Stimulated activated CD8-positive, alpha-beta memory T cell treated with anti-CD3 and anti-CD28 coated beads, Interleukin-15, amount 100 ng/mL, for 1 hour (primary cell): ENCODE measurements around the gene NOTCH4.
"Not testable (repeated sequence)": the region's sequence is repeated elsewhere in the genome, so short reads cannot be mapped to it uniquely, and the experiment has no call there.

Experiments
- DNase-seq: peaks from one replicate; pipeline ENCODE4 v3.0.0-alpha.2; 2020; ENCODE audit warnings: low read depth

NOTCH4 gene

GRCh38 chr6:32218167-32218566, 5.7 kb downstream of the NOTCH4 start:
- no peak for DNase-seq

GRCh38 chr6:32216998-32217397, 6.9 kb downstream of the NOTCH4 start:
- DNase-seq: no peak

- DNase-seq: no peak
Observed at GRCh38 chr6:32216285-32216684, 7.6 kb downstream of the NOTCH4 start.

- no peak for DNase-seq
Observed at GRCh38 chr6:32215617-32216016, 8.2 kb downstream of the NOTCH4 start.

GRCh38 chr6:32214126-32214525, 9.7 kb downstream of the NOTCH4 start:
- DNase-seq: no peak

- no peak for DNase-seq
Observed at GRCh38 chr6:32213649-32214048, 10.2 kb downstream of the NOTCH4 start.

GRCh38 chr6:32212076-32212760, 11.6 kb downstream of the NOTCH4 start:
- no peak for DNase-seq

GRCh38 chr6:32211432-32211831, 12.4 kb downstream of the NOTCH4 start:
- DNase-seq: not testable (repeated sequence)

GRCh38 chr6:32210191-32210601, 13.7 kb downstream of the NOTCH4 start:
- DNase-seq: no peak

GRCh38 chr6:32208996-32209395, 14.9 kb downstream of the NOTCH4 start:
- DNase-seq: no peak

GRCh38 chr6:32204268-32204715, 19.6 kb downstream of the NOTCH4 start:
- DNase-seq: no peak

- no peak for DNase-seq
Observed at GRCh38 chr6:32203426-32204267, 20.2 kb downstream of the NOTCH4 start.

- no peak for DNase-seq
Observed at GRCh38 chr6:32202186-32202585, 21.7 kb downstream of the NOTCH4 start.

- DNase-seq: no peak
Observed at GRCh38 chr6:32200711-32201475, 23.0 kb downstream of the NOTCH4 start.

GRCh38 chr6:32198866-32199265, 25.0 kb downstream of the NOTCH4 start:
- DNase-seq: no peak

GRCh38 chr6:32198345-32198696, 25.5 kb downstream of the NOTCH4 start:
- no peak for DNase-seq

GRCh38 chr6:32196682-32197616, 26.9 kb downstream of the NOTCH4 start:
- DNase-seq: no peak

GRCh38 chr6:32195902-32196681, 27.8 kb downstream of the NOTCH4 start:
- peak; percentile 27 for DNase-seq

- peak; percentile 99 for DNase-seq
Observed at GRCh38 chr6:32195652-32195901, 28.3 kb downstream of the NOTCH4 start.

- DNase-seq: no peak
Observed at GRCh38 chr6:32194825-32195651, 28.8 kb downstream of the NOTCH4 start.
